ENCODE results near the gene CRACR2A.

Gene CRACR2A

DNA sequence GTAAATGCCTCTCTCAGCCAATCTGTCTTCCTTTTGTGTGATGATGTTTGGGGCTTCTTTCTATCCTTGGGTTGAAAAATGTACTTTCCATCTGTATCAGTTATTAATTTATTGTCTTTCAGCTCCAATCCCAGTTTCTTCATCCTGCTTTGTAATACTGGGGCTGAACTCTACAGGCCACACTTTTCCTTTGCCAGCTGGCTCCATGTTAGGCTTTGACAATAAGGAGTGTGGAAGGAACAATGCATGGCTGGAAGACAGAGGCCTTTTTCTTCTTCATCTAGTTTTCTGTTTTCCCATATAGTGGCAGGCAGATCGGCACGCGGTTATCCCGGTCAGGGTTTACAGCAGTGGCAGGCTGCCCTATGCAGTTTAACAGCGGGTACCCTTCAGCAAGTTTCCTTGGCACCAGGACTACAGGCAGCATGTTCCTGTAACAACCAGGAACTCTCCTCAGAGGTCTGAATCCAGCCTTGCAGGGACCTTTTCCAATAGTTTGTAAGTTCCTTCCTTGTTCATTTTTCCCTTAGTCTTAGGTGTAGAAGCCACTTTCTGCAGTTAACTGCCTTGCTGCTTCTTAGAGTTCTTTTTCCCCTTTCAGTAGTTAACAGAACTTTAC is 38.5 kb upstream of the CRACR2A start:
- TF ChIP-seq, protein P1, sequence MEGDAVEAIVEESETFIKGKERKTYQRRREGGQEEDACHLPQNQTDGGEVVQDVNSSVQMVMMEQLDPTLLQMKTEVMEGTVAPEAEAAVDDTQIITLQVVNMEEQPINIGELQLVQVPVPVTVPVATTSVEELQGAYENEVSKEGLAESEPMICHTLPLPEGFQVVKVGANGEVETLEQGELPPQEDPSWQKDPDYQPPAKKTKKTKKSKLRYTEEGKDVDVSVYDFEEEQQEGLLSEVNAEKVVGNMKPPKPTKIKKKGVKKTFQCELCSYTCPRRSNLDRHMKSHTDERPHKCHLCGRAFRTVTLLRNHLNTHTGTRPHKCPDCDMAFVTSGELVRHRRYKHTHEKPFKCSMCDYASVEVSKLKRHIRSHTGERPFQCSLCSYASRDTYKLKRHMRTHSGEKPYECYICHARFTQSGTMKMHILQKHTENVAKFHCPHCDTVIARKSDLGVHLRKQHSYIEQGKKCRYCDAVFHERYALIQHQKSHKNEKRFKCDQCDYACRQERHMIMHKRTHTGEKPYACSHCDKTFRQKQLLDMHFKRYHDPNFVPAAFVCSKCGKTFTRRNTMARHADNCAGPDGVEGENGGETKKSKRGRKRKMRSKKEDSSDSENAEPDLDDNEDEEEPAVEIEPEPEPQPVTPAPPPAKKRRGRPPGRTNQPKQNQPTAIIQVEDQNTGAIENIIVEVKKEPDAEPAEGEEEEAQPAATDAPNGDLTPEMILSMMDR (IDR thresholded peaks at IDR 0.05; ENCODE audit: control insufficient read depth, insufficient read depth, low read depth, low read length, missing control alignments), result no peak
- H3K4me3 ChIP-seq (ENCODE audit: control insufficient read depth, low read depth, low read length), result no peak overlapping the region
- DNase-seq (ENCODE audit: low read depth), result no peak

DNA sequence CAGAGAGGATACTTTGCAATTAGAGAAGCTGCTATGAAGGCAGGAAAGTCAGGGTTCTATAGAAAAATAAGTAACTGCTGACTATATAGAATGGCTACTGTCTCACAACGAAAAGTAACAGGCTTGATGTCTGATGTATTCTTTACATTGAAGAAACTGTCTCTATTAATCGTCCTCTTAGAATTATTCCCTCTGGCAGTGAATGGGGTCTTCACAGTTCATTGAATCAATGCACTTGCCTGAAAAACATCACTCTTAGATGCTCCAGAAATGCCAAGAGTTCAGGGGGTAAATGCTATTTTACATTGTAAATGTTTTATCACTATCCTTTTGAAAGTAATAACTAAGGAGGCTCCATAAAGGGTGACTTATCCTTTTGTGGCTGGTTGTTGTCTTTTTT is 37.7 kb upstream of the CRACR2A start:
- TF ChIP-seq, protein P1 (IDR thresholded peaks at IDR 0.05; ENCODE audit: control insufficient read depth, insufficient read depth, low read depth, low read length, missing control alignments), result no peak
- DNase-seq (ENCODE audit: low read depth), result no peak
- no peak overlapping the region for H3K4me3 ChIP-seq (ENCODE audit: control insufficient read depth, low read depth, low read length)

DNA sequence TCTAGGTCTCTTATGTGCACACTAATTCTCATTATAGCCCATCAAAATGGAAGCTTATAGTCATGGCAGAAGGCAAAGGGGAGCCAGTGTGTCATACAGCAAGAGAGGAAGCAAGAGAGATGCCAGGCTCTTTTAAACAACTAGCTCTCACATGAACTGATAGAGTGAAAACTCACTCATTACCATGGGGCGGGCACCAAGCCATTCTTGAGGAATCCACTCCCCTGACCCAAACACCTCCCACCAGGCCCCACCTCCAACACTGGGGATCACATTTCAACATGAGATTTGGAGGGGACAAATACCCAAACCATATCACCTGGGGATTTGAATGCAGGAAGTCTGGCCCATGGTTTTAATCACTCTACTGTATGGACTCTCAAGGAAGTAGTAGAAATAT is 36.9 kb upstream of the CRACR2A start:
- TF ChIP-seq, protein P1 (IDR thresholded peaks at IDR 0.05; ENCODE audit: control insufficient read depth, insufficient read depth, low read depth, low read length, missing control alignments), result no peak
- no peak for DNase-seq (ENCODE audit: low read depth)
- H3K4me3 ChIP-seq (ENCODE audit: control insufficient read depth, low read depth, low read length), result no peak overlapping the region

DNA sequence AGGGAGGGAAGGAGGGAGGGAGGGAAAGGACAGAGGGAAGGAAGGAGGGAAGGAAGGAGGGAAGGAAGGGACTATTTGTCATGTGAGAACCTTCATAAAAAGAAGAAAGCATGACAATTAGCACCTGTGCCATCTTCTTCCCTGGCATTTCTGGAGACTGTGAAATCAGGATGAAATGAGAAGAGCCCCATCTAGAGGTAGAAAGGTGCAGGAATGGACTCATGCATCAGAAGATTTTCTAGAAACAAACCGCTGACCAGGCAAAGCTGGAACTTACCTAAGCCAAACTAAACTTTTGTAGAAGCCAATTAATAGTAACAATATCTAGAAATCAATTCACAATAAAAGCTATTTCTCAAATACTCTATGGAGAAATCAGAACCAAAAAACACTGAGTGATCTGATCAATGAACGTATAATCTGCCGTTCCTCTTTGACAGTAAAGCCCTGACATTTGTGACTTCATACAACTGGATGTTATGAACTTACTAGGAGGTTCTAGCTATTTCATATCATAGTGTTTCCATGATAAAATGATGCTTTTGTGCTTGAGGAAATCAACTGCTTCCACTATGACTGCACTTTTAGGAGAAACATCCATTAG is 24.4 kb upstream of the CRACR2A start:
- TF ChIP-seq, protein P1 (IDR thresholded peaks at IDR 0.05; ENCODE audit: control insufficient read depth, insufficient read depth, low read depth, low read length, missing control alignments), result peak; percentile 79

DNA sequence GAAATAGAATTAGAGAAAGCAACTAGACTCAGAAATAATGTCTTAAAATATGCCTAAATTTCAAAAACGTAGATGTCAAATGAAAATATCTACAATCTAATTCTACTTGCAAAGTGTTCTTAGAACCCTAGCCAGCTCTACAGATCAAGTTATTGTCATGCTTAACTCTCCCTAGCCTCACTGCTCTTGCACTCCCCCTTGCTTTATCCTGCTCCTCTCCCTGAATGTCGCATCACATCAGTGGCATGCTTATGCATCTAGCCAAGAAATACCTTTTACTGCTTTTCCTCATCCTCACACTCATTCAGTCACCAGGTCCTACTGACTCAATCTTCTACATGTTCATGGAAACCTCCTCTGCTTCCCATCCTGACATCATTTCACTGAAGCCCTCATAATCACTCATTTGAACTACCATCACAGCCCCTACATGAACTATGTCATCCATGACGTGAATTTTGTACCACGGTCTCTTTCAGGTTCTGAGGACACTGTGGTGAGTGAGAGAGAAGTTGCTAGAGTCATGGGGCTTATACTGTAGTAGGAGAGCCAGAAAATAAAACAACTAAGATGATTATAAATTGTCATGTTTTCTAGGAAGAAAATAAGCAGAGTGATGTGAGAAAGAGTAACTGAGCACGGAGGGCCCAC is 22.6 kb upstream of the CRACR2A start:
- H3K4me3 ChIP-seq (ENCODE audit: control insufficient read depth, low read depth, low read length), result no peak overlapping the region
- no peak for DNase-seq (ENCODE audit: low read depth)
- TF ChIP-seq, protein P1 (IDR thresholded peaks at IDR 0.05; ENCODE audit: control insufficient read depth, insufficient read depth, low read depth, low read length, missing control alignments), result no peak

More for the DNA sequence above, 24.4 kb upstream of the CRACR2A start:
- DNase-seq (ENCODE audit: low read depth), result no peak
- H3K4me3 ChIP-seq (ENCODE audit: control insufficient read depth, low read depth, low read length), result no peak overlapping the region

DNA sequence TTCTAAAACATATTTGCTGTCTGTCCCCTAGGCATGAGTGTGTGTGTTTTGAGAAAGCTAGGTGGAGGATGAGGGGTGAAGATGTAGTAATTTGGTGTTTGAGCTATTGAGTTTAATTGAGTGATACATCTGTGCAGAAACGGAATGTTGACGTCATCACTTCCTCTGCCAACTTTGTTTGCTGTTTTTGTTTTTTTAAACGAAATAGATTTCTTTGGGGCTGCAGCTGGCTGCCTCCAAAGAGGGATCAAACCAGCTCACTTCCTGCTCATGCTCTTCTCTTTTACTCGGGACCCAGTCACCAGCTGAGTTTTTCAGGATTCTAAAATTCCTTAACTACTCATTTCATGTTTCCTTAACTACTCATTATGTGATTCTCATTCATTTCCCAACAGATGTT is 19.5 kb upstream of the CRACR2A start:
- no peak overlapping the region for H3K4me3 ChIP-seq (ENCODE audit: control insufficient read depth, low read depth, low read length)
- TF ChIP-seq, protein P1 (IDR thresholded peaks at IDR 0.05; ENCODE audit: control insufficient read depth, insufficient read depth, low read depth, low read length, missing control alignments), result no peak
- no peak for DNase-seq (ENCODE audit: low read depth)
